HepG2 (cell line): ENCODE data around the gene CCDC170. TPM values are rescaled to one million over a fixed set of nuclear protein-coding genes. Genes with fewer than 3 reads are reported as not detected.

Experiments used
- ATAC-seq: fragments of 200-7000 bp; cut with Tn5 transposase; 3 replicates; pipeline ENCODE4 v1.9.1; 2020; ENCODE audit warnings: mild to moderate bottlenecking, moderate library complexity
- BruUV-seq: library from RNA; stranded (reverse); fragments of 400-500 nt; replicated peaks from 2 replicates; lab custom pipeline; 2021; lab: Mats Ljungman, UMichigan
- CTCF ChIA-PET: fragments of 300-600 bp; formaldehyde crosslinking; extraction: SDS; loops from one replicate; lab custom pipeline; 2021; ENCODE audit warnings: low total read pairs, inconsistent platforms, low intra/inter-chr PET ratio; lab: Yijun Ruan, JAX
- POLR2A ChIA-PET: fragments of 350-600 bp; sonication (Branson Sonifier 250); formaldehyde crosslinking; loops from one replicate; lab custom pipeline; 2020; ENCODE audit warnings: antibody characterized with exemption, inconsistent platforms; lab: Yijun Ruan, JAX
- DNase-seq: peaks from one replicate; pipeline ENCODE4 v3.0.0-alpha.2; 2015; ENCODE audit warnings: low spot score
- FAIRE-seq: peaks from 3 replicates; lab custom pipeline; 2011; peaks lifted over from hg19 to GRCh38; lab: Jason Lieb, UNC
- H2AFZ ChIP-seq: one replicate; pipeline ENCODE4 v1.6.1; 2011; ENCODE audit warnings: low read length, inconsistent platforms
- H3K27ac ChIP-seq: fragments of 300-600 bp; 3 replicates; pipeline ENCODE4 v1.8.0; 2011; ENCODE audit warnings: mixed run types, mild to moderate bottlenecking, mixed read lengths, low read length, inconsistent platforms; ENCODE audit not compliant: insufficient read depth; ENCODE audit errors: extremely low read length
- H3K27me3 ChIP-seq, 2 experiments: fragments of 200-600 bp in 1 of 2; 2 replicates in 1 of 2; 3 replicates in 1 of 2; pipeline versions ENCODE4 v1.6.0 to v1.8.0; 2011; ENCODE audit warnings: low read length in 2 of 2, mild to moderate bottlenecking in 2 of 2, moderate library complexity in 2 of 2, inconsistent platforms in 1 of 2; ENCODE audit not compliant: insufficient read depth in 2 of 2, control insufficient read depth in 1 of 2
- H3K36me3 ChIP-seq, 2 experiments: fragments of 200-600 bp in 1 of 2; replicated peaks in 1 of 2; 2 replicates in 1 of 2; 3 replicates in 1 of 2; pipeline versions ENCODE4 v1.5.1 to v1.8.0; 2011; ENCODE audit warnings: low read length in 2 of 2, inconsistent platforms in 1 of 2; ENCODE audit not compliant: insufficient read depth in 2 of 2, control insufficient read depth in 1 of 2
- H3K4me1 ChIP-seq: 2 replicates; pipeline ENCODE4 v1.5.1; 2012; ENCODE audit warnings: low read length, inconsistent platforms; ENCODE audit not compliant: insufficient read depth
- H3K4me2 ChIP-seq: 2 replicates; pipeline ENCODE4 v1.6.0; 2011; ENCODE audit warnings: low read depth, low read length, inconsistent platforms
- H3K4me3 ChIP-seq, 3 experiments: fragments of 200-600 bp in 1 of 3; sonication (generic), shearing (Covaris generic) in 1 of 3; replicated peaks in 1 of 3; 2 replicates each; pipeline ENCODE4 v1.5.1; 2011 to 2016; ENCODE audit warnings: low read length in 3 of 3, inconsistent platforms in 2 of 3, low read depth in 2 of 3, mild to moderate bottlenecking in 2 of 3, control low read depth in 1 of 3, mixed read lengths in 1 of 3; ENCODE audit not compliant: insufficient read depth in 1 of 3
- H3K79me2 ChIP-seq: one replicate; pipeline ENCODE4 v1.6.1; 2011; ENCODE audit warnings: low read length, inconsistent platforms; ENCODE audit not compliant: insufficient read depth
- H3K9ac ChIP-seq: 2 replicates; pipeline ENCODE4 v1.6.0; 2011; ENCODE audit warnings: mild to moderate bottlenecking, low read depth, low read length, inconsistent platforms; ENCODE audit not compliant: insufficient read depth
- H3K9me3 ChIP-seq: 2 replicates; pipeline ENCODE4 v1.5.1; 2012; ENCODE audit warnings: mild to moderate bottlenecking, low read length
- H4K20me1 ChIP-seq: 2 replicates; pipeline ENCODE4 v1.6.0; 2011; ENCODE audit warnings: inconsistent platforms, mild to moderate bottlenecking, low read length, moderate library complexity; ENCODE audit not compliant: insufficient read depth
- ESRRA ChIP-seq: sonication (generic); formaldehyde crosslinking; IDR thresholded peaks from 2 replicates; pipeline ENCODE4 v1.5.1; 2020; ENCODE audit warnings: mild to moderate bottlenecking, low read depth, missing genetic modification reagents
- FOXA3 ChIP-seq: IDR thresholded peaks from 2 replicates; pipeline ENCODE4 v1.6.1; 2016; ENCODE audit warnings: missing genetic modification reagents, missing compliant biosample characterization
- HNRNPL ChIP-seq: fragments of 200-400 bp; formaldehyde crosslinking; IDR thresholded peaks from 2 replicates; pipeline ENCODE4 v1.6.1; 2017; ENCODE audit warnings: mild to moderate bottlenecking, low read depth, low read length
- RAD51 ChIP-seq: fragments of 450-650 bp; IDR thresholded peaks from 2 replicates; pipeline ENCODE4 v1.6.1; 2016; ENCODE audit warnings: borderline replicate concordance
- SMARCE1 ChIP-seq: fragments of 450-650 bp; IDR thresholded peaks from 2 replicates; pipeline ENCODE4 v1.6.1; 2017; ENCODE audit warnings: borderline replicate concordance
- ZBTB39 ChIP-seq: sonication (generic); formaldehyde crosslinking; IDR thresholded peaks from 2 replicates; pipeline ENCODE4 v1.5.0; 2020; ENCODE audit warnings: missing genetic modification reagents
- ZFP36L2 ChIP-seq: sonication (generic); formaldehyde crosslinking; IDR thresholded peaks from 2 replicates; pipeline ENCODE4 v1.4.0; 2020; ENCODE audit warnings: missing genetic modification reagents
- ZNF230 ChIP-seq: sonication (generic); formaldehyde crosslinking; IDR thresholded peaks from 2 replicates; pipeline ENCODE4 v1.4.0; 2020; ENCODE audit warnings: mild to moderate bottlenecking, missing genetic modification reagents
- ZNF24 ChIP-seq: fragments of 450-650 bp; IDR thresholded peaks from 2 replicates; pipeline ENCODE4 v1.6.1; 2017; ENCODE audit warnings: antibody characterized with exemption, mild to moderate bottlenecking
- ZNF264 ChIP-seq: sonication (generic); formaldehyde crosslinking; IDR thresholded peaks from 2 replicates; pipeline ENCODE4 v1.4.0; 2020; ENCODE audit warnings: missing genetic modification reagents
- ZNF484 ChIP-seq: sonication (generic); formaldehyde crosslinking; IDR thresholded peaks from 2 replicates; pipeline ENCODE4 v1.5.1; 2020; ENCODE audit warnings: mild to moderate bottlenecking, low read depth, missing genetic modification reagents, borderline replicate concordance
- ZNF7 ChIP-seq: IDR thresholded peaks from 2 replicates; pipeline ENCODE4 v1.6.1; 2016; ENCODE audit warnings: missing biosample characterization, missing genetic modification reagents
- ZNF713 ChIP-seq: sonication (generic); formaldehyde crosslinking; IDR thresholded peaks from 2 replicates; pipeline ENCODE4 v1.4.0; 2020; ENCODE audit warnings: mild to moderate bottlenecking, missing genetic modification reagents
- ZSCAN30 ChIP-seq: sonication (generic); formaldehyde crosslinking; IDR thresholded peaks from 2 replicates; pipeline ENCODE4 v1.5.0; 2020; ENCODE audit warnings: mild to moderate bottlenecking, missing genetic modification reagents
- ZXDC ChIP-seq: sonication (generic); formaldehyde crosslinking; IDR thresholded peaks from 2 replicates; pipeline ENCODE4 v1.5.0; 2020; ENCODE audit warnings: mild to moderate bottlenecking, missing genetic modification reagents
- WGBS: methylation state at CpG from one replicate; pipeline ENCODE4 v1.1.6; 2017; ENCODE audit warnings: low lambda C conversion rate; 5-methylcytosine and 5-hydroxymethylcytosine counted together
- in situ Hi-C: cut with HindIII; loops from 2 replicates; pipeline ENCODE4 v1.10.0; 2017; ENCODE audit warnings: low pct_unique_long_range_greater_than_20kb; ENCODE audit not compliant: extremely low pct_ligation_motif_present
- intact Hi-C: fragments of 100-400 bp; cut with micrococcal nuclease; formaldehyde crosslinking; loops from one replicate; pipeline ENCODE4 v1.10.0; 2022; ENCODE audit not compliant: unreplicated experiment
- polyA plus RNA-seq, 8 experiments: library from polyadenylated mRNA; depleted of rRNA in 3 of 8; stranded (reverse) in 7 of 8; unstranded in 1 of 8; fragments of >200 nt; fragmentation: Illumina TruSeq in 4 of 8; extraction: Trizol in 4 of 8; gene quantifications; 2 replicates each; pipeline versions ENCODE4 v1.2.1 to v1.2.3, GENCODE V29; 2011 to 2016; ENCODE audit warnings: low read depth in 4 of 8, missing spikeins in 1 of 8, mixed read lengths in 1 of 8; ENCODE audit not compliant: insufficient read depth in 1 of 8
- total RNA-seq, 5 experiments: library from RNA; depleted of rRNA; stranded (reverse); fragments of >200 nt; fragmentation: Illumina TruSeq; extraction: Trizol; gene quantifications; 2 replicates each; pipeline ENCODE4 v1.2.3, GENCODE V29; 2016; ENCODE audit warnings: low read depth in 1 of 5
- TF ChIP-seq, protein P1 (sequence below): IDR thresholded peaks from 2 replicates; pipeline ENCODE4 v1.6.1; 2012; ENCODE audit warnings: low read length, improper control_type of control experiment
- TF ChIP-seq, protein P2 (sequence below): sonication (generic); formaldehyde crosslinking; IDR thresholded peaks from 2 replicates; pipeline ENCODE4 v1.5.0; 2020; ENCODE audit warnings: mild to moderate bottlenecking, missing genetic modification reagents, borderline replicate concordance

CCDC170 gene
- total and polyA plus RNA-seq, 2 of the 13 experiments (the other 11 are each of a cell fraction or from before 2014, with no cell fraction given), result 0.90 to 5.1 TPM

DNA sequence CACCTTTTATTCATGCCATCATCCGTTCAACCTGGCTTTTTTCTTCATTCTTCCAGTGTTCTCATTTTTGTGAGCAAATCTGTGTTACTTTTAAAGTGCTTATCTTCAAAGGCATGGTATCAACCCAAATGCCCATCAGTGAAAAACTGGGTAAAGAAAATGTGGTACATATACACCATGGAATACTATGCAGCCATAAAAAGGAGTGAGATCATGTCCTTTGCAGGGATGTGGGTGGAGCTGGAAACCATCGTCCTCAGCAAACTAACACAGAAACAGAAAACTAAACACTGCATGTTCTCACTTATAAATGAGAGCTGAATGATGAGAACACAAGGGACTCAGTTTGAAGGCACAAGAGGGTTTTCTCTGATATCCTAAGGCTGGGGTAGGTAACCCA is 130.3 kb downstream of the CCDC170 start:
- Histone ChIP-seq H3K4me2 (no peak overlapping the region), H4K20me1 (no peaks in the 10 kb centered on the region), H3K9me3 (no peaks in the 10 kb centered on the region), H3K36me3 (no peaks in the 10 kb centered on the region), H3K4me3 (no peak overlapping the region), H3K79me2 (no peaks in the 10 kb centered on the region), H3K27ac (no peak overlapping the region), H3K9ac (no peak overlapping the region), H2AFZ (no peak overlapping the region), H3K4me1 (peaks cover 12% of the 10 kb centered on the region), H3K27me3 (no peaks in the 10 kb centered on the region)
- no peak for ATAC-seq
- ChIA-PET POLR2A (no interaction called here), CTCF (no interaction called here)
- intact Hi-C loops, result no loop called here
- no peak for FAIRE-seq
- BruUV-seq, result no TSS peak
- WGBS, result 76% methylated on average over 2 of the region's 2 CpGs
- no peak for DNase-seq
- in situ Hi-C loops, result no loop called here
- TF ChIP-seq ZFP36L2 (CRISPR knock-in tag) (no peak), ZBTB39 (CRISPR knock-in tag) (no peak), SMARCE1 (no peak), ZNF7 (CRISPR knock-in tag) (no peak), ZNF484 (CRISPR knock-in tag) (no peak), ZNF713 (CRISPR knock-in tag) (no peak), ZXDC (CRISPR knock-in tag) (no peak), ZSCAN30 (no peak), ZNF230 (no peak), ESRRA (CRISPR knock-in tag) (no peak), FOXA3 (no peak), RAD51 (no peak), ZNF264 (CRISPR knock-in tag) (no peak), HNRNPL (no peak), ZNF24 (no peak)
- TF ChIP-seq, protein P1, sequence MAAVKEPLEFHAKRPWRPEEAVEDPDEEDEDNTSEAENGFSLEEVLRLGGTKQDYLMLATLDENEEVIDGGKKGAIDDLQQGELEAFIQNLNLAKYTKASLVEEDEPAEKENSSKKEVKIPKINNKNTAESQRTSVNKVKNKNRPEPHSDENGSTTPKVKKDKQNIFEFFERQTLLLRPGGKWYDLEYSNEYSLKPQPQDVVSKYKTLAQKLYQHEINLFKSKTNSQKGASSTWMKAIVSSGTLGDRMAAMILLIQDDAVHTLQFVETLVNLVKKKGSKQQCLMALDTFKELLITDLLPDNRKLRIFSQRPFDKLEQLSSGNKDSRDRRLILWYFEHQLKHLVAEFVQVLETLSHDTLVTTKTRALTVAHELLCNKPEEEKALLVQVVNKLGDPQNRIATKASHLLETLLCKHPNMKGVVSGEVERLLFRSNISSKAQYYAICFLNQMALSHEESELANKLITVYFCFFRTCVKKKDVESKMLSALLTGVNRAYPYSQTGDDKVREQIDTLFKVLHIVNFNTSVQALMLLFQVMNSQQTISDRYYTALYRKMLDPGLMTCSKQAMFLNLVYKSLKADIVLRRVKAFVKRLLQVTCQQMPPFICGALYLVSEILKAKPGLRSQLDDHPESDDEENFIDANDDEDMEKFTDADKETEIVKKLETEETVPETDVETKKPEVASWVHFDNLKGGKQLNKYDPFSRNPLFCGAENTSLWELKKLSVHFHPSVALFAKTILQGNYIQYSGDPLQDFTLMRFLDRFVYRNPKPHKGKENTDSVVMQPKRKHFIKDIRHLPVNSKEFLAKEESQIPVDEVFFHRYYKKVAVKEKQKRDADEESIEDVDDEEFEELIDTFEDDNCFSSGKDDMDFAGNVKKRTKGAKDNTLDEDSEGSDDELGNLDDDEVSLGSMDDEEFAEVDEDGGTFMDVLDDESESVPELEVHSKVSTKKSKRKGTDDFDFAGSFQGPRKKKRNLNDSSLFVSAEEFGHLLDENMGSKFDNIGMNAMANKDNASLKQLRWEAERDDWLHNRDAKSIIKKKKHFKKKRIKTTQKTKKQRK, result no peak
- TF ChIP-seq, protein P2, sequence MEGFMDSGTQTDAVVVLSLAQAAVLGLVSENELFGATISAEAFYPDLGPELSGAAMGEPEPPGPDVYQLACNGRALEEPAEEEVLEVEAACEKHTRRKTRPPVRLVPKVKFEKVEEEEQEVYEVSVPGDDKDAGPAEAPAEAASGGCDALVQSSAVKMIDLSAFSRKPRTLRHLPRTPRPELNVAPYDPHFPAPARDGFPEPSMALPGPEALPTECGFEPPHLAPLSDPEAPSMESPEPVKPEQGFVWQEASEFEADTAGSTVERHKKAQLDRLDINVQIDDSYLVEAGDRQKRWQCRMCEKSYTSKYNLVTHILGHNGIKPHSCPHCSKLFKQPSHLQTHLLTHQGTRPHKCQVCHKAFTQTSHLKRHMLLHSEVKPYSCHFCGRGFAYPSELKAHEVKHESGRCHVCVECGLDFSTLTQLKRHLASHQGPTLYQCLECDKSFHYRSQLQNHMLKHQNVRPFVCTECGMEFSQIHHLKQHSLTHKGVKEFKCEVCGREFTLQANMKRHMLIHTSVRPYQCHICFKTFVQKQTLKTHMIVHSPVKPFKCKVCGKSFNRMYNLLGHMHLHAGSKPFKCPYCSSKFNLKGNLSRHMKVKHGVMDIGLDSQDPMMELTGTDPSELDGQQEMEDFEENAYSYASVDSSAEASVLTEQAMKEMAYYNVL (CRISPR knock-in tag), result no peak
